Measurements from ENCODE around the gene FCRL2.

DNA sequence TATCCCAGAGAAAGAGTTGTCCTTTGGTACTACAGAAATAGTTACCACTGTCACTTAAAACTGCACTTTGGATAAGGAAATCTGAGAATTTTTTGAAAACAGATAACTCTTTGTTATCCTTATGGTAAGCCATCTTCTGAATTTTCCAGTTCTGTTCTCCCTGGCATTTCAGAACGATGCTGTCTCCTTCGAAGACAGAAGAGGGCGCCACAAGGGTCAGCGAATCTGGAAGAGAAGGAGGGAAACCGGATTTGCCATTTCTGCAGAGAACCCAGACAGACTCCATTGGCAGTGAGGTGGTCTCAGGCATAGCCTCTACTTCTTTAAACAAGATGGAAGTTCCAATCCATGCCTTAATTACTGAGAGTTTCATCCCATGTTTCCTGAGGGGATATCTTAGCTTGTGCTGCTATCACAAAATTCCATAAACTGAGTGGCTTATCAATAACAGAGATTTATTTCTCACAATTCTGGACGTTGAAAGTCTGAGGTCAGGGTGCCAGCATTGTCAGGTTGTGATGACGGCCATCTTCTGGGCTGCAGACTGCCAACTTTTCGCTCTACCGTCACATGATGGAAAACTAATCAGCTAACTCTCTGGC, 6.4 kb downstream of the FCRL2 start:
- no peak for TF ChIP-seq TEAD4 (IDR thresholded peaks at IDR 0.05)
- no peak for TF ChIP-seq ZBTB7A (IDR thresholded peaks at IDR 0.05; ENCODE audit: low read depth)
- peak; percentile 22; the same call in 1 of the 2 replicates for TF ChIP-seq RAD21 (IDR thresholded peaks at IDR 0.05; ENCODE audit: low read depth)
- TF ChIP-seq, protein P1, sequence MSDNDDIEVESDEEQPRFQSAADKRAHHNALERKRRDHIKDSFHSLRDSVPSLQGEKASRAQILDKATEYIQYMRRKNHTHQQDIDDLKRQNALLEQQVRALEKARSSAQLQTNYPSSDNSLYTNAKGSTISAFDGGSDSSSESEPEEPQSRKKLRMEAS (IDR thresholded peaks at IDR 0.05): no peak
- no peak for TF ChIP-seq REST (IDR thresholded peaks at IDR 0.05; ENCODE audit: low read depth)
- TF ChIP-seq EP300 (IDR thresholded peaks at IDR 0.05; ENCODE audit: borderline replicate concordance): no peak
- no peak for TF ChIP-seq CEBPB (IDR thresholded peaks at IDR 0.05)
